Endometrium (tissue), 2 donors: ENCODE measurements around the gene CLSTN1.

ENCODE experiments used
- FAIRE-seq: peaks from 2 replicates; lab custom pipeline; 2012; peaks lifted over from hg19 to GRCh38; lab: Jason Lieb, UNC
- donor health status: control.
- donor health status: control.

Gene CLSTN1

DNA sequence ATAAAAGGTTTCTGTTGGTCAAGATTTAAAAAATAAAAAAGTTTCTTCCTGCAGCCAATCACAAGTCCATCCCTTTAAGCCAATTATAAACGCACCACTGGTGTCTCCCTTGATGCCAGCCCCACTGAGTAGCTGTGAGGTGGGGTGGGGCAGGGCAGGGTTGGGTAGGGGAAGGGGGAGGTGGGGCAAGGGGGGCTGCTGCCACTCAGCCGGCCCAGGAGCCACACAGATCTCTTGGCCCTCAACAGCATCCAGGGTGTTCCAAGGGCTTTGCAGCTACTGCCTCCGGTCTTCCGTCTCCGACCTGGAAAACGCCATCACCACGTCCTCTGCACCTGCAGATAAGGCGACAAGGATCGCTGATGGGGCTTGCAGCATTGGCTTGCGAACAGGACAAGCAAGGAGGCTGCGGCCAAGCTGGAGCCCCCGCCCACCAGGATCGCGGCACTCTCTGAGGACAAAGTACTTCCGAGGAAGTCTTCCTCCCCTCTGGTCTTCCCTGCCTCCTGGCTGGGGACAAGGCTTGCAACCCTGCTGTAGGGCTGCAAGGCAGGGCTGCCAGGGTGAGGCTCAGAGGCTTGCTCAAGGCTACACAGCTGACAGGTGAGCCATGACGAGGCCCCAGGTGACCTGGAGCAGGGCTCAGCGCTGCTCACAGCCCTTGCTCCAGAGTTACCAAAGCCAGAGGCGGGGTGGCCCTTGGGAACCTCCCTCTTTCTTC, 26.8 kb upstream of the CLSTN1 start:
- FAIRE-seq = no peak

DNA sequence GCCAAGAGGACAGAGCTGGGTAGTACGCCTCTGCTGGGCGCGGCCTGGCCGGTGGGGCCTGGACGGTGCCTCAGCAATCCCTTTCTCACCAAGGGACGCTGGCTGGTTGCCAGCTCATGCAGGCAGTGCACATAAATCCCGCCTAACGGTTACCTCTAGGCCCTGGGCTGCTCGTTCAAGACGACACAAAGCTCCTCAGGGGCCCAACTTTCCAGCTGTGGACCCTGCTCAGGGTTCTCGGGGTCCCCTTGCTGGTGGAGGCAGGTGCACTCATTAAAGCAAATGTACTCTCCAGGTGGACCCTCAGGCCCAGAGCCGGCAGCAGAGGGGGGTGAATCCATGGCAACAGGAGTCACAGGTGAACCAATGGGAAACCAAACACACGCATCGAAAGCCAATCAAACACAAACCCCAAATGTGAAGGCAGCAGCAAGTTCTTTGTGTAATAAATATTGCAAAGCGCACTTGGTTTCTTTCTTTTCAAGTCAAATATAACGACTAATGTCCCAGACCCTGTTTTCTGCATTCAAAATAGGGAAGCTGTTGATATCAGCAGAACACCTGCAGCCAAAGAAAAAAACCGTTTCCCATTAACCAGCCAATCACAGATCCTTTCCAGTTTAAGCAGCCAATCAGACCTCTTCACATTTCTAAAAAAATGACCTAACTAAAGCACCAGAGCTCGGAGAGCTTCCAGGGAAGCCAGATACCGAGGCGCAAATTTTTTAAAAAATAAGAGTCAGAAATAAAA, 26.1 kb upstream of the CLSTN1 start:
- no peak for FAIRE-seq

DNA sequence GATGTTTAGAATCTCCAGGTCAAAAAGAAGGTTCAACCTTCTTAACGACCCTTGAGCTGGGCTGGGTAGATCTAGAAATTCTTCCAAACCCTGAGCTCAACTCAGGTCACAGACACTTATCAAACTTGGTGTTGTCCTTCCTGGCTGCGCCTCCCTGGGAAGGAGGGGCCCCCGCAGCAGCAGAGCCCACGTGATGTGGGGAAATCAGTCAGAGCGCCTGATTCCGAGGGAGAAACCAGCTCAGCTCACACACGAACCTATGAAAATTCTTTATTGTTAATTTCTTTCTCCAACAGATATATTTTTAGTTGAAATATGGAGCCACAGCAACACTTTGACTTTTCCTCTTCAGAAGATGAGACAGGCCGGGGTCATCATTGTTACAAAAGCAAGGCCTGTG, 24.3 kb upstream of the CLSTN1 start:
- no peak for FAIRE-seq

DNA sequence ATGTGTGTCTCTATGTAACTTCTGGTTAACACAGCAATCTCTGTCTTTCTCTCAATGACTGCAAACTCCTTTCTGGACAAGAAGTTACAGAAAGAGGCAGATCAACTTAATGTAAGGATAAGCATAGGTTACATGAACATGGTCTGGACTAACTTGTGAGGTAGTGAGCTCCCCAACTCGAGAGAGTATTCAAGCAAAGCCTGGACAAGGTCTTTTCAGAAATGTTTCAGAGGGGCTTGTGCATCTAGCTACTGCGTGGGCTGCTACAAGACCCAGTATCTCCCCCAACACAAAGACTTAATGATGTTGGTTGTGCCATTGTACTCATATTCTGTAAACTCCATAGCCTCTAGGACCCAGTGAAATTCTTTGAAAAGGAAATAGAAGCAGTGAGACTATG, 23.5 kb upstream of the CLSTN1 start:
- no peak for FAIRE-seq

DNA sequence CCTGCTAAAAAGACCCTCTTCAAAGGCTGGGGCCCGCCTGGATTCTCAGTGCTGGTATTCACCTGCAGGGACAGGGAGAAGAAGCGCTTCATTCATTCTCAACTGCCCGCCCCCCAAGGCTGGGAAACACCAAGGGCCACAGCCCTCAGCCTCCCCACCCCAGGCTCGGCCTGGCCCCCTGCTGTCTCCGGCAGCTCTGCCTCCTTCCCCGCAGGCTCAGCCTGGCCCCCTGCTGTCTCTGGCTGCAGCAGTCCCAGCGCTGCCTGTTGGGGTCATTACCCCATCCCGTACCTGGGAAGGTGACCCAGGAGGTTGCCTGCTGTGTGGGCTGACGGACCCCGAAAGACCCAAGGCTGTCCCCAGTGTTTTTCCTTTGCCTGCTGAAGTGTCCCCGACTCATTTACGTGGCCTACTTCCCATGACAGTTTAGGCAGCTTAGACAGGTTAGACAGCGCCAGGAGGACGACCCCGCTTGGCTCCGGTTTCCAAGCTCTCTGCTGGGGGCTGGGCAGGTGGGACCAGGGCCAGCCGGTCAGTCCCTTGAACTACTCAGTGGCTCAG, 22.9 kb upstream of the CLSTN1 start:
- no peak for FAIRE-seq

DNA sequence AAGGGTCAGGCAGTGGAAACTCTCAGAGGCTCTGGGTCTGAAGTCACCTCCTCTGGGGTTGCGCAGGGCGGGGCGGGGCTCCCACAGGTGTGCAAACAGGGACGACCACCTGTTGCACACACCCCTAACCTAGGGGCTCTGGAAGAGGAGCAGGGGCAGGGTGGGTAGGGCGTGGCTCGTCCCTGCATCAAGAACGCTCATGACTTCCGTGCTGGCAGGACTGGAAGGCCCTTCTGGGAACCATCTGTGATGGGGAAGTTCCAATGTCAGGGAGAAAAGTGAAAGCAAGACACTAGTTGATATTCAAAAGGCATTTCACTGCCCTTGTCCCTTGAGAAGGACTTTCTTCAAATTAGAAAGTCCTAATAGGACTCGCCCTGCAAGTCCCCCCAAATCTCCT, 22.1 kb upstream of the CLSTN1 start:
- no peak for FAIRE-seq

DNA sequence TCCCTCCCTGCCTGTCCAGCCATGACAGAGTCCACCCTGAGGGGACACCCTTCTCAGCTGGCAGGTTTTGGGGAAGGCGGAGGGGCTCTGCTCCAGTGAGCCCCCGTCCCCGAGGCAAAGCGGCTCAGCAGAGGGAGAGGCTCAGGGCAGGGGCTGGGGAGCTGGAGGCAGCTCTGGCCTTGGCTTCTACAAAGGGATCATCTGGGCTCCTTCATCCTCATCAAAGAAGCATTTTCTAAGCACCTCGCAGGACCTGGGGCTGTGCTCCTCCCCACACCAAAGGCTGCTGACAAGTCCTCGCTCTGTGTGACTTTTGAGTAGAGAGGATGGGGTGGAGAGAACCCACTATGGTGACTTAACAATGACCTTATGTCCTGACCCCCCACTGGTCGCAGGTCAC, 21.0 kb upstream of the CLSTN1 start:
- no peak for FAIRE-seq

DNA sequence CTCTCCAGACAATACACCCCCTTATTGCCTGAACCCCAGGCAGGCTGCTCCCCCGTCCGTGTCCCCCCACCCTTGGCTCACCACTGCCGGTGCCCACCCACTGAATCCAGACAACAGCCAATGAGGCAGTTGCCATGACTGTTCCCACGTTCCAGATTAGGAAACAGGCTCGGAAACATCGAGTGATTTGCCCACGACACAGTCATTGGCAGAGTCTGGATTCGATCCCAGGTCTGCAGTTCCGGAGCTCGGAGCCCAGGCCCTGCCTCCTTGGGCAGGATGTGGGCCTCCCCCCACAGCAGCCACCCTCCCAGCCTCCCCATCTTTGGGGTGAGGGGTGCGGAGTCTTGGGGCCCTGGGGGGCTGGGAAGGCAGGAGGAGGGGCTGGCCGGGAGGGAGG, 20.3 kb upstream of the CLSTN1 start:
- FAIRE-seq = no peak

DNA sequence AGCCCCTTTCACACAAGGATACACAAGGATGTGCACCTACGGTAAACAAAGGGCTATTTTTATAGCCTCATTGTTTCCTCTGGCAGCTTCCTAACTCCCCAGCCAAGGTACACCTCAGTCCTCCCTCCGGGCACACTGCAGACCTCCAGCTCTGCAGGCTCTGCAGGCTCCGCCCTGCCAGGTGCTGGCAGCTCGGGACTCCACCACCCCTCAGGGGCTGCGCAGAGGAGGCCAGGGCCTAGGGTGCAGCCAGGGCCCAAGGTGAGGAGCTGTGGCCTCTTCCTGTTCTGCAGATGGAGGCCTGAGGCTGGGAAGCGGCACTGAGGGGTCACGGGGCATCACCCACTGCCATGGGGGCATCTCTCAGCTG, 19.8 kb upstream of the CLSTN1 start:
- no peak for FAIRE-seq

DNA sequence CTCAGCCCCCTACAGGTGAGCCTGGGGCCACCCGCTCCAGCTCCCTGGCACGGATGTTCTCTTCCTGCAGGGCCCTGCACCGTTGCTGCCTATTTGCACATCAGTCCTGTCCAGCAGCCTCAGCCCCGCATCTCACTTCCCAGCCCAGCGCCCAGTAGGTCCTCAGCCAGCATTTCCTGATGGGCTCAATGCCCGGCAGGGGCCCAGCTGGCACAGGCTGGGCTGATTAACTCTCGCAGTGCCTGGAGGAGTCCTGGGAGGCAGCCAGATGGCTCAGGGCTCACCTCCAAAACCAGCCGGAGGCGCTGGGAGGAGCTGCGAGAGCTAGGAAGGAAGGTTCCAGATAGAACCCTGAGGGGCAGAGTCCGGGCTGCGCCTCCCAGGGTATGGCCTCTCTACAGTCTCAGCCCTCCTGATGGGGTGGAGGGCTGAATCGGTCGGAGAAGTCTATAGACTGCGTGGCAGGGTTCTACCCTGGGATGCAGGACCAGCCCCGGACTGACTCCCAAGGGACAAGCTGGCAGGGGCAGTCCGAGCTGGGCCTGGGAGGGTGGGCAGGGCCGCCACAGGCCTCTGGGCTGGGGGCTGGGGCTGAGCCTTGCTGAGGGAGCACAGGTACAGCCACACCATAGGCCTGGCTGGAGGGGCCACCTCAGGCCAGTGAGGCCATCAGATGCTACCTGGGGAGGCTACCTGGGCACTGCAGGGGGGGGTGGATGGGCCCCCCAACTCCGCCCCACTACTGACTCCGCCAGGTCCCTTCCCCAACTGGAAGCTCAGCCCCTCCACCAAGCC, 19.2 kb upstream of the CLSTN1 start:
- FAIRE-seq = no peak

DNA sequence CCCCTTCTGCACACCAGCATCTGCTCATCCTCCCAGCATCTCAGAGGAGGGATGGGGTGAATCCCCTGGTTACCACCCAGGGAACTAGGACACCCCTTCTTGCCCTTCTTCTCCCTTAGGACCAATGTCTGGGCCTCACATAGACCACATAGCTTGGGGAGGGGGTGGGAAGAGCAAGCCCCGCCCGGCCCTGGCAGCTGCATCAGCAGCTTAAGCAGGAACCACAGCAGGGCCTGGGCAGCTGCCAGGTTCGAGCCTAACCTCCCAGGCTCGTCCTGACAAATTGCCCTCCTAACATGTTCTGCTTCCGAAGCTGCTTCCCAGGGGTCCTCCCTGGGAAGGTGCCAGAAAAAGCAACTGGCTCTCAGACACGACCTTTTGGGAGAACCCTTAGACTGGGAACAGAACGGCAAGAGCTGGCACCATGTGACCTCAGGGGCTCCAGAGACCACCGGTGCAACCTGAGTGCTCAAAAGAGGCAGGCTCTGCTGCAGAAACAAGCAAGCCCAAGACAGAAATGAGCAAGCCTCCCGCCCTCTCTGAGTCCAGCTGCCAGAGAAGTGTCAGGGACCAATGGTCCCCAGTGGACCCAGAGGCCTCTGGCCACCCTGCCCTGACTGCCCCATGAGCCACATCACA, 18.4 kb upstream of the CLSTN1 start:
- no peak for FAIRE-seq

DNA sequence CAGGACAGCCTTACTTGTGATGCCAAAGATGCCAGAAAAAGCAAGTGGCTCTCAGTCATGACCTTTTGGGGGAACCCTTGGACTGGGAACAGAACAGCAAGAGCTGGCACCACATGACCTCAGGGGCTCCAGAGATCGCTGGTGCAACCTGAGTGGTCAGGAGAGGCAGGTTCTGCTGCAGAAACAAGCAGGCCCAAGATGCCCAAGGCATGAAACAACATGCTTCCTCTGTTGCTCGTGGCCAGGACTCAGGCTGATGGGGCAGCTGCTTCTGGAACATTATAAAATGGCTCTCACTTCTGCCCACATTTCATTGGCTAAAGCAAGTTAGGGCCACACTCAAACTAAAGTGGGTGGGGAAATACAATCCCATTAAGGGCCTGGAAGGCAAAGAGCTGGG, 17.7 kb upstream of the CLSTN1 start:
- no peak for FAIRE-seq

DNA sequence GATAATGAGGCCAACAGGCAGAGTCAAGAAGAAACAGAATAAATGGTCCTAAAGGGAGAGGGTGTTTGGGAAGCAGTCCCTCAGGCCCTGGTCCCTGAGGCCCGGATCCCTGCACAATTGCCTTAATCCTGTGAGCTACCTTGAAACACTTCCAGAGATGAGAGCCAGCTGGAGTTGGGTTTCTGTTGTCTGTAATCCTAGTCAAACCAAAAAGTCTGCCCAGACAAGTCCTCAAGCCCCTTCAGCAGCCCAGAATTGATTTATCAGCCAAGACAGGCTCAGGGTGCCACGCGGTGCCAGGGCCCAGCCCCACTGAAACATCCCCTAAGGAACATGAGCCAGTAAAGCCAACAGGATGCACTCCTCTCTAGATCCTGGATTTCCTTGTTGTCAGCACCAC, 16.4 kb upstream of the CLSTN1 start:
- FAIRE-seq = no peak

DNA sequence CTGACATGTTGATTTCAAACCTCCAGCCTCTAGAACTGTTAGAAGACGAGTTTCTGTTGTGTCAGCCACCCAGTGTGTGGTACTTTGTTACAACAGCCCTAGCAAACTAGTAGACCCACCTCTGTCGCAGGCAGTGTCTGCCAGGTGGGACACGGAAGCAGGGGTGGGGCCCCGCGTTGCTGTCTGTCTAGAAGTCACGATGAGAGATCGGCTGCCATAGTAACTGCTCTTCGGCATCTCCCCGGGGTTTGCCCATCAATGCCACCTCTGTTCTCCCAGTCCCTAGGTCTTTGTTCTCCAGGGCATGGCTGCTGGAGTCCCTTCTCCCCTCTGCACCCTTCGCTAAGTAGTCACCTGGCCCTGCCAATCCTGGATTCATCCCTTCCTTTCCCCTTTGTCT, 15.2 kb upstream of the CLSTN1 start:
- FAIRE-seq = no peak

DNA sequence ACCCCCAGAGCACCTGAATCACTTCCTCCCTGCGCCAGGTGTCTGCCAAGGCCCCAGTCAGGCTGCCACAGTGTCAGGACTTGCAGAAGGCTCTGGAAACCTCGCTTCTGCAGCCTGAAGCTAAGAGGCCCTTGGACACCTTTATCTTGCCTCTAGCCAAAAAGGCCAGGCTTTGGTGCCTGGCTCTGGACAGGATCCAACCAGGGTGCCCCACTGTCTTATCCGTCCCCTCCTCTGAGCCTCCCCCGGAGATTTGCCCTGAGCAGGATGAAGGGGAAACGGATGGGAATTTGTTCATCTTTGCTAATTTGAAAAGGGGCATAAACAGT, 12.8 kb upstream of the CLSTN1 start:
- no peak for FAIRE-seq

DNA sequence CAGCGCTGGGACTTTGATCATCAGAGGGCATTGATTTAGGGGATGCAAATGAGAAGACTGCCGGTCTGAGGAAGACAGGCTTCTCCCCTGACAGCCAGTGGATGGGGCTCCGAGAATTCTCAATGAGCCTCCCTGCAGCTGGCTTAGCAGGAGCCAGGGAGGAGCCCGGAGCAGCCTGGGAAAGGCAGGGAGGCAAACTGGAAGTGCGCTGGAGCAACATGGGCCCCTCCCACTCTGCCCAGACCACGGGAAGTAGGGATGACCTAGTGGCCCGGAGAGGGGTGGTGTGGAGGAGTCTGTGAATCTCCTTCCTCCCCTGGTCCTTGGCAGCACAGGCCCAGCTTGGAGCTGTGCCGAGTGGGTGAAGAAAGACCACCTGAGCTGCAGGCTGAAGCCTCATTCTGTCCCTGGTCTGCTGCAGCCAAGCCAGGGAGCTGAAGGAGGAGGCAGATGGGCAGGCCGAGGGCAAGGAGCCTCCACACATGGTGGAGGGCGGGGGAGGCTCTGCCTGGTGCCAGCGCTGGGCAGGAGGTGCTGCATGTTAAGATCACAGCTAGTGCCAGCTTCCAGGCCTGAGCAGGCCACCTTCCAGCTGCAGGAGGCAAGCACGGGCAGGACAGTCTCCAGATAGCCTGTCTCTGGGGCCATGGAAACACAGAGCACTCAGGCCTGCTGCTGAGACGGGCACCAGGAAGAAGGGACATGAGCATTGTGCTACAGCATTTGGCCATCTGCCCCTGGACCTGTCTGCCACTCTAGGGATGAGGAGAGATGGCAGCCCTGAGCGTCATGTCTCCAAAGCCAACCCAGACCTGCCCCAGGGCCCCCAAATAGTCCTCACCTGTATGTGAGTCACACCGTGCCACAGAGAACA, 12.2 kb upstream of the CLSTN1 start:
- FAIRE-seq = no peak

DNA sequence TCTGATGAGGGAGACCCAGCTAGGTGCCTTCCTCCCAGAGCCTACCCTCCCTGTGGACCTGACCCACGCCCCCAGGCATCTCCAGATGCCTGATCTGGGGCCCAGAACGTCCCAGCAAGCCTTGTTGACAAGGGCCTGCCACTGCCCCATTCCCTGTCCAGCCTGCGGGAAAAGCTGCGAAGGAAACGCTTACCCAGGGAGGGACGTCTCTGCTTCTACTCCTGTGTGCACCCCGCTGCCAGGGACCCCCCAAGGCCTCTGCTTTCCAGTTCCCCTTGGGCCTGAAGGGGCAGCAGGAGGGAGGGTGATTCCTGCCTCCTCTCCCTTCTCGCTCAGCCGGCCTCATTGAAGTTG, 11.6 kb upstream of the CLSTN1 start:
- FAIRE-seq = no peak

DNA sequence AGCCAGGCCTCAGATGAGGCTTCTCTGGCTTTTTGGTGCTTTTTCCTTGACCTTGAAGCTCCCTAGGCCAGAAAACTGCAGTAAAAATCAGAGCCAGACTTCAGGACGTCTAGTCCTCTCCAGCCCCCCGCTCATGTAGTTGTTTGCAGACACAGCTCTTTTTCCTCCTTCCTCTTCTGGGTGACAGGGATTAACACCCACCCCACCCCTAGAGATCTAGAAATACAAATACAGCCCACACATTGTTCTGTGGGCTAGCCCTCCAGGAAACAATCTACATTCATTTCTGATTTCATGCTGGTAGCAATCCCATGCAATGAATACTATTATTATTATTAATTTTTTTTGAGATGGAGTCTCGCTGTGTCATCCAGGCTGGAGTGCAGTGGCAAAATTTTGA, 9.9 kb upstream of the CLSTN1 start:
- no peak for FAIRE-seq

DNA sequence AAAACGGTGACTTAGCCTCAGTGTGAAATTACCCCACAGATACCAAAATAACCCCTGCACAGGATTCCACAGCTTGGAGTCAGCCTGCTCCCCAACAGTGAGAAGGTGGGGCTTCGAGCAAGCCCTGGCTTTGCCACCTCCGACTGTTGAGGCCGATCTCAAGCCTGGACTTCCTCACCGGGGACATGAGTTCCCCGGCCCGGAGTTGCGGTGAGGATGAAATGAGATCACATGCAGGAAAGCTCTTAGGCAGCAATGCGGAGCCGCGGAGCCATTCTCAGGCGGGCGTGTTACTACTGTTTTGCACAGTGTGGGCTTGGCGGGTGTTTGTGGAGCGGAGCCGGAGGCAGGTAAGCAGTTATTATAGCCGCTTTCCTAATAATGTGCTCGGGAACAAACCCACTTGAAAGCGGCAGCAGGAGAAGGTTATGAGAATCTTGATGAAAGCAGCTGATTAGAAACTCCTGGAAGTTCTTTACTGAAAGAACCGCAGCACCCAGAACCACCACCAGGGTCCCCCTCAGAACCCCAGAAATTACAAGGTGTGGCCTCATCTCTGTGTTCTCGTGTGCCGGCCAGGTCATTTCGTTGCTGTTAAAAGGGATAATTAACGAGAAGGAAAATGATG, 3.9 kb upstream of the CLSTN1 start:
- no peak for FAIRE-seq

DNA sequence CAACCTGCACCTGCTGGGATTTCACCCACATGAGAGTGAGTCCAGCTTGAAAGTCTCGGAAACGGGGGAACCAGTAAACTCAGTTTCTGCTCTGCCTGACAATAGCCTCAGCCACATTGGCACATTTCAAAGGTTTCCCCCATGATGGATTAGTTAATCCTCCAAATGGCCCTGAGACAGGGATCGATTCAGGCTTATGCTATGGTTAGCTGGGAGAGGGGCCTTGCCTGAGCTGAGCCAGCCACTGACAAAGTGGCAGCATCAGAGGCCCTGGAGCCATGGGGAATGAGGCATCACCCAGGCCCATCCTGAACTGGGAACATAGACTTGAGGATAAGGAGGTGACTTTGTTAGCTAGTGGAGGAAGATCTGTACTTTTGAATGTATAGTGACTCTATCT, 2.9 kb upstream of the CLSTN1 start:
- FAIRE-seq = no peak

DNA sequence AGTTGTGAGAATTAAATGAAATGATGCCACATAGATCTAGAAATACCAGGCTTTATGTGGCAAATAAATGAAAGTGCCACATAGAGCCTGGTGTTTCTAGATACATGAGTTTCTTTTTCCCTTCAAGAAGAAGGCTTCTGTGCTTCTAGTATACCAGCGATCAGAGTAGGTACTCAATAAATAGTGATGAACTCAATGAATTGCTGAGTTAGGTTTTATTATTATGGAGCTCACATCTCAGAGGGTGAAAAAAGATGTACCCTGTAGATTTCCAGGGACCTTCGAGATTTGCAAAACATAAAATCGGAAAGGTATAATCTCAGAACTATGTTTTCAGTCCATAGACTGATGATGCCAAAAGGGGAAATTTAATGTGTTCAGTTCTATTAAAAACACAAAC, 2.3 kb upstream of the CLSTN1 start:
- no peak for FAIRE-seq
